ENCODE data around the gene ANKRD33B.

DNA sequence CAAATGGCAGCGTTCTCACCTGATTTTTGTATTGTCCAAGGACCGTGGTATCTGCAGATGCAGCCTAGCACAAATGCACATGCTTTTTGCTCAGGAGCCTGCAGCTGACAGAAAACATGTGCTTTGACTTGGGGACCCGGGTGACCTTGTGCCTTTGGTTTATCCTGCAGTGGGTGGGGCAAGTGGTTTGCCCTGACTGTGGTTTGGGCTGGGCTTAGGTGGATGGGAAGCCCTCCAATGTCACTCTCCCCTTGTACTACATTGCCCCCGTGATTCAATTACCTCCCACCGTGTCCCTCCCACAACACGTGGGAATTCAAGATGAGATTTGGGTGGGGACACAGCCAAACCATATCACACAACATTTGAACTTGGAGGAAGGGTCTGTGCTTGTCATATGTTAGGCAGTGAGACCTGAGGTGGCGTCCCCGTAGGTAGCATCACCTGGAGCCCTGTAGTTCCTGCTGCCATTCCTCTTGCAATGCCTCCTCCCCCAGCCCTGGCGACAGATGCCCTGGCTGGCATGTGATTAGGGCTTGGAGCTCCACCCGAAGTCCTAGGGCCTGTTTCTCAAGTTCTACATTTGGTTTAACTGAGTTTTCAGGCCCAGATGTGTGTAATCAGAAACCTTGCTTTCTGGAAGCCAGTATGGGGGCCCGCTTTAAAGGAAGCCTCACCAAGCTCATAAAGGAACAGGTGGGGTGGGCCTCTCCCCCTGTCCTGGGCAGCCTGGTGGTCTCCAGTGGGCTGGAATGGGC is 2.1 kb downstream of the ANKRD33B start:
- TF ChIP-seq, protein P1, sequence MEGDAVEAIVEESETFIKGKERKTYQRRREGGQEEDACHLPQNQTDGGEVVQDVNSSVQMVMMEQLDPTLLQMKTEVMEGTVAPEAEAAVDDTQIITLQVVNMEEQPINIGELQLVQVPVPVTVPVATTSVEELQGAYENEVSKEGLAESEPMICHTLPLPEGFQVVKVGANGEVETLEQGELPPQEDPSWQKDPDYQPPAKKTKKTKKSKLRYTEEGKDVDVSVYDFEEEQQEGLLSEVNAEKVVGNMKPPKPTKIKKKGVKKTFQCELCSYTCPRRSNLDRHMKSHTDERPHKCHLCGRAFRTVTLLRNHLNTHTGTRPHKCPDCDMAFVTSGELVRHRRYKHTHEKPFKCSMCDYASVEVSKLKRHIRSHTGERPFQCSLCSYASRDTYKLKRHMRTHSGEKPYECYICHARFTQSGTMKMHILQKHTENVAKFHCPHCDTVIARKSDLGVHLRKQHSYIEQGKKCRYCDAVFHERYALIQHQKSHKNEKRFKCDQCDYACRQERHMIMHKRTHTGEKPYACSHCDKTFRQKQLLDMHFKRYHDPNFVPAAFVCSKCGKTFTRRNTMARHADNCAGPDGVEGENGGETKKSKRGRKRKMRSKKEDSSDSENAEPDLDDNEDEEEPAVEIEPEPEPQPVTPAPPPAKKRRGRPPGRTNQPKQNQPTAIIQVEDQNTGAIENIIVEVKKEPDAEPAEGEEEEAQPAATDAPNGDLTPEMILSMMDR (IDR thresholded peaks at IDR 0.05; ENCODE audit: borderline replicate concordance, extremely low read depth, low read length, poor library complexity, severe bottlenecking): no peak
- TF ChIP-seq EZH2 (IDR thresholded peaks at IDR 0.05; ENCODE audit: borderline replicate concordance, low read depth, low read length, severe bottlenecking): no peak

All from DND-41 (cell line).